Stimulated activated naive CD8-positive, alpha-beta T cell treated with anti-CD3 and anti-CD28 coated beads, Interleukin-15, Interleukin-2, amounts not matched to agents 100 U/mL and 50 U/mL, for 24 hours (primary cell): ENCODE data around the gene SMPD4.
A peak's percentile ranks its signal among the peaks of the same experiment; 100 is the strongest.
"Not testable (repeated sequence)": the region's sequence is repeated elsewhere in the genome, so short reads cannot be mapped to it uniquely, and the experiment has no call there.

ENCODE experiments used
- ATAC-seq: fragments of 150-1000 bp; cut with Tn5 transposase; one replicate; pipeline ENCODE4 v1.10.0; 2021
- DNase-seq: peaks from one replicate; pipeline ENCODE4 v3.0.0; 2021

Gene SMPD4, protein sequence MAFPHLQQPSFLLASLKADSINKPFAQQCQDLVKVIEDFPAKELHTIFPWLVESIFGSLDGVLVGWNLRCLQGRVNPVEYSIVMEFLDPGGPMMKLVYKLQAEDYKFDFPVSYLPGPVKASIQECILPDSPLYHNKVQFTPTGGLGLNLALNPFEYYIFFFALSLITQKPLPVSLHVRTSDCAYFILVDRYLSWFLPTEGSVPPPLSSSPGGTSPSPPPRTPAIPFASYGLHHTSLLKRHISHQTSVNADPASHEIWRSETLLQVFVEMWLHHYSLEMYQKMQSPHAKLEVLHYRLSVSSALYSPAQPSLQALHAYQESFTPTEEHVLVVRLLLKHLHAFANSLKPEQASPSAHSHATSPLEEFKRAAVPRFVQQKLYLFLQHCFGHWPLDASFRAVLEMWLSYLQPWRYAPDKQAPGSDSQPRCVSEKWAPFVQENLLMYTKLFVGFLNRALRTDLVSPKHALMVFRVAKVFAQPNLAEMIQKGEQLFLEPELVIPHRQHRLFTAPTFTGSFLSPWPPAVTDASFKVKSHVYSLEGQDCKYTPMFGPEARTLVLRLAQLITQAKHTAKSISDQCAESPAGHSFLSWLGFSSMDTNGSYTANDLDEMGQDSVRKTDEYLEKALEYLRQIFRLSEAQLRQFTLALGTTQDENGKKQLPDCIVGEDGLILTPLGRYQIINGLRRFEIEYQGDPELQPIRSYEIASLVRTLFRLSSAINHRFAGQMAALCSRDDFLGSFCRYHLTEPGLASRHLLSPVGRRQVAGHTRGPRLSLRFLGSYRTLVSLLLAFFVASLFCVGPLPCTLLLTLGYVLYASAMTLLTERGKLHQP

GRCh38 chr2:130181325-130181879, at the start of gene SMPD4:
Gene SMPD4, minus strand, starts transcription at chr2:130181602. Its CDS starts 5,010 bp downstream, at chr2:130176592.
- peak; percentile 64 for ATAC-seq

DNA sequence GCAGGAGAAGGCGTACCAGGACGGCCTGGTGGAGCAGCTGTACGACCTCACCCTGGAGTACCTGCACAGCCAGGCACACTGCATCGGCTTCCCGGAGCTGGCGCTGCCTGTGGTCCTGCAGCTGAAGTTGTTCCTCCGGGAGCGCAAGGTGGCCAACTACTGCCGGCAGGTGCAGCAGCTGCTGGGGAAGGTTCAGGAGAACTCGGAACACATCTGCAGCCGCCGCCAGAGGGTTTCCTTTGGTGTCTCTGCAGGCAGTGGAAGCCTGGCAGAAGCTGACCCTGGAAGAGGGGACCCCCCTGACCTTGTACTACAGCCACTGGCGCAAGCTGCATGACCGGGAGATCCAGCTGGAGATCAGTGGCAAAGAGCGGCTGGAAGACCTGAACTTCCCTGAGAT, 49.5 kb upstream of the SMPD4 start:
- not testable (repeated sequence) for ATAC-seq, DNase-seq

More at GRCh38 chr2:130181325-130181879, at the start of gene SMPD4:
- DNase-seq = peak; percentile 98

DNA sequence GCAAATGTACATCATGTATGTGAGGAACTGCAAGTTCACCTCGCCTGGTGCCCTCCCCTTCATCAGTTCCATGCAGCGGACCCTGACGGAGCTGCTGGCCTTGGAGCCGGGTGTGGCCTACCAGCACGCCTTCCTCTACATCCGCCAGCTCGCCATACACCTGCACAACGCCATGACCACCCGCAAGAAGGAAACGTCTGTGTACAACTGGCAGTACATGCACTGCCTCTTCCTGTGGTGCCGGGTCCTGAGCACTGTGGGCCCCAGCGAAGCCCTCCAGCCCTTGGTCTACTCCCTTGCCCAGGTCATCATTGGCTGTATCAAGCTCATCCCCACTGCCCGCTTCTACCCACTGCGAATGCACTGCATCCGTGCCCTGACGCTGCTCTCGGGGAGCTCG, 49.0 kb upstream of the SMPD4 start:
- not testable (repeated sequence) for DNase-seq, ATAC-seq

GRCh38 chr2:130229161-130229510, 47.7 kb upstream of the SMPD4 start:
- ATAC-seq (peak; percentile 30), DNase-seq (peak; percentile 17)

- not testable (repeated sequence) for ATAC-seq
Measured at GRCh38 chr2:130228467-130229160, 47.2 kb upstream of the SMPD4 start.

DNA sequence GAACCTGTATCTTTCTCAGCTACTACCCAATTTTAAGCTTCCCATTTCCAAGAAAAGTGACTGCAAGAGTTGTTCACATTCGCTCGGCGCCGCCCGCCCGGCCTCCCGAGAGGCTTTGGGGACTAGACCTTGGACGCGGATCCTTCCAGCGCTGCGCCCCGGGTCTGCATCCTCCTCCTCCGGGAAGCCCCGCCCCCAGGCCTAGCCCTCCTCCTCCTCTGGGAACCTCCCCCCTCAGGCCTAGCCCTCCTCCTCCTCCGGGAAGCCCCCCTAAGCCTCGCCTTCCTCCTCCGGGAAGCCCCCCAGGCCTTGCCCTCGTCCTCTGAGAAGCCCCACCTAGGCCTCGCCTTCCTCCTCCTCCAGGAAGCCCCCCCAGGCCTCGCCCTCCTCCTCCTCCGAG, 46.6 kb upstream of the SMPD4 start:
- not testable (repeated sequence) for DNase-seq, ATAC-seq

More at GRCh38 chr2:130228467-130229160, 47.2 kb upstream of the SMPD4 start:
- DNase-seq = not testable (repeated sequence)

DNA sequence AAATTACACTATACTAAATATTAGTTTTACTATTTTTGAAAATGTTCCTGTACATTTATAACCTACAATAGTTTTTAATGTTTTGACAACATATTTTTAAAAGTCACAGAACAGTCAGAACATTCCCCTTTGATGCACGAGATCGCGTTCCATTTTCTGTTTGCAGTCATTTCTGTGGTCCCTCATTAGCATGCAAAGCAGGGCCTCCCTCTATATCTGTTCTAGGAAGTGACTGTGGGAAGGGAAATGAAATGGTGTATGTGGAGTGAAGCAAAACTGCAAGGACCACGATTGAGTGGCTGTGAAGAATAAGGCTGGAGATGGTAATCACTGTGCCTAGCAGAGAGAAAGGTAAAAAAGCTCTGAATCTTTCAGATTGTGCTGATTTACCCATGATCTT, 41.1 kb upstream of the SMPD4 start:
- peak; percentile 66 for ATAC-seq
- not testable (repeated sequence) for DNase-seq

- DNase-seq = not testable (repeated sequence)
Measured at GRCh38 chr2:130220505-130220904, 39.1 kb upstream of the SMPD4 start.

GRCh38 chr2:130219147-130219546, 37.7 kb upstream of the SMPD4 start:
- DNase-seq, ATAC-seq: not testable (repeated sequence)

More at GRCh38 chr2:130220505-130220904, 39.1 kb upstream of the SMPD4 start:
- ATAC-seq = not testable (repeated sequence)

- ATAC-seq, DNase-seq: not testable (repeated sequence)
Measured at GRCh38 chr2:130207051-130207450, 25.6 kb upstream of the SMPD4 start.

- ATAC-seq, DNase-seq: not testable (repeated sequence)
Measured at GRCh38 chr2:130203150-130203549, 21.7 kb upstream of the SMPD4 start.

- ATAC-seq, DNase-seq: not testable (repeated sequence)
Measured at GRCh38 chr2:130202518-130202917, 21.1 kb upstream of the SMPD4 start.

DNA sequence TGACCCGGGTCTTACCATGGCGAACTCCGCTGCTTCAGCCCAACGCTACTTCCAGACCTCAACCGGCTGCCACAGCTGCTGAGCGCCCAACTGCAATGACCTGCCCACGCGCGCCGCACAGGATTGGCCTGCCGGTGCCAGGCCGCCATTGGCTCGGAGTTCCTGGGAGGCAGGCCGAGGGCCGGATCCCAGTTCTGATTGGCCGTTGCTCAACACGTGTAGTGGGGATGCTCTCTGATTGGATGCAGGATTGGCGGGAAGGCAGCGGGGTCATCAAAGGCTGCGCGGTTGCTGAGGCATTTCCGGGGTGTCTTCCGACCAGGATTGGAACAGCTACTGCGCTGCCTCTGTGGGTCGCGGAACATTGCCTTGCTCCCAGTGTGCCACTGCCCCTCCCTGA, 16.9 kb upstream of the SMPD4 start, which contains the start of gene TUBA3E:
Gene TUBA3E, minus strand, starts transcription at position 97 of the 400 bp plus-strand sequence. Its CDS starts 79 bp downstream, at position 18.
- DNase-seq (no peak), ATAC-seq (no peak)

GRCh38 chr2:130196052-130196451, 14.7 kb upstream of the SMPD4 start:
- DNase-seq, ATAC-seq: not testable (repeated sequence)

DNA sequence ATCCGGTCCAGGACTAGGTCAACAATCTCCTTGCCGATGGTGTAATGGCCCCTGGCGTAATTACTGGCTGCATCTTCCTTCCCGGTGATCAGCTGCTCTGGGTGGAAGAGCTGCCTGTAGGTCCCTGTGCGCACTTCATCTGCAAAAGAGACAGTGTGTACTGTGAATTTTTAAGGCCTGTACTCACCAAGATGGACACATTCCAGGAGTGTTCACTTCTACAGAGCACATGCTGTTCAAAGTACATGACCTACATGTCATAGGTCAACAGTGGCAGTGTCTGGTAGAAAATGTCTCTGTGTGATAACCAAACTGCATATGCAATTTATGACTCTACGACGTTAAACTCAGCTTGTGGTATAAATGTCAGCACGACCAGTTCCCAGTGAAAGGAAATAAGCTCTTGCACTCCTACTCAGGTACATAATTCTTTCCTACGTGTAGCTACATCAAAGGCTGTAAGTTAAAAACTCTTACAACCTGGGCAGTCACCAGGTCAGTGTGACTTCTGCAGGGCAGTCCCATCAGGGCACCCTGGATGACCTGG, 13.8 kb upstream of the SMPD4 start:
- peak; percentile 11 for ATAC-seq
- not testable (repeated sequence) for DNase-seq

DNA sequence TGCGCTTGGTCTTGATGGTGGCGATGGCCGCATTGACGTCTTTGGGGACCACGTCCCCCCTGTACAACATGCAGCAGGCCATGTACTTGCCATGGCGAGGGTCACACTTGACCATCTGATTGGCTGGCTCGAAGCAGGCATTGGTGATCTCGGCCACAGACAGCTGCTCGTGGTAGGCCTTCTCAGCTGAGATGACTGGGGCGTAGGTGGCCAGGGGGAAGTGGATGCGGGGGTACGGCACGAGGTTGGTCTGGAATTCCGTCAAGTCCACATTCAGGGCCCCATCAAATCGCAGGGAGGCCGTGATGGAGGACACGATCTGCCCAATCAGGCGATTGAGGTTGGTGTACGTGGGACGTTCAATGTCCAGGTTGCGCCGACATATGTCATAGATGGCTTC, 12.4 kb upstream of the SMPD4 start:
- ATAC-seq, DNase-seq: not testable (repeated sequence)

- DNase-seq, ATAC-seq: not testable (repeated sequence)
Measured at GRCh38 chr2:130192451-130192850, 11.0 kb upstream of the SMPD4 start.

GRCh38 chr2:130191319-130191718, 9.9 kb upstream of the SMPD4 start:
- not testable (repeated sequence) for ATAC-seq

DNA sequence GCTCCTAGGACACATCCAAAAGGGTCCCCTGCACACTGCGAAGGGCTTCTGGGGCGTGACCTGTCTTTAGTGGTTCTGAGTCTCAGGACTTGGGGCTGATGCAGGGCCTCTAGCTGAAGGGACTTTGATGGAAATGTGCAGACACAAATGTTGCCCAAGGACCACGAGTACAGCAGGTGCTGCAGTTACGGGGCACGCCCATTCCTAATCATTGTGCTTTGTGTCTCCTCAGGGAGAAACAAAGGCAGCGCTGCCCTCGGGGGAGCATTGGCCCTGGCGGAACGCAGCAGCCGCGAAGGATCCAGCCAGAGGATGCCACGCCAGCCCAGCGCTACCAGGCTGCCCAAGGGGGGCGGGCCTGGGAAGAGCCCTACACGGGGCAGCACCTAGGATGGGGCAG, 8.8 kb upstream of the SMPD4 start:
- DNase-seq (no peak), ATAC-seq (no peak)

More at GRCh38 chr2:130191319-130191718, 9.9 kb upstream of the SMPD4 start:
- not testable (repeated sequence) for DNase-seq

DNA sequence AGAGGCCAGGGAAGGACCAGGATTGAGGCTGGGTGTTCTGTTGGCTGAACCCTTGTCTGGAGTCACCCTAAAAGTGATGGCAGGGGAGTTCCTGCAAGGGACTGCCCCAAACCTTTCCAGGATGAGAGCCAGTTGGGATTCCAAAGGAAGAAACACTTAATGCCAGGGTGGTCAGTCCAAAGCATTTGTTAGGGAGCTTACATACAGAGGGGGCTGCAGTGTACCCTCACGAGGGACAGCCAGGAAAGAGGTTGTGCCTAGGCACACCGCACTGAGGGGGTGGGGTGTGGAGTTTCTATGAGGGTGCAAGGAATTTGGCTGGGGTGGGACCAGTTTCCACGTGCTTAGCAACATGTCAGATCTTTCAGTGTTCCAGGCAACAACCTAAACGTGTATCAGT, 7.6 kb upstream of the SMPD4 start:
- not testable (repeated sequence) for ATAC-seq, DNase-seq
